Measurements from ENCODE around the gene TMEM266.
"Not testable (repeated sequence)": the region's sequence is repeated elsewhere in the genome, so short reads cannot be mapped to it uniquely, and the experiment has no call there.

Gene TMEM266

DNA sequence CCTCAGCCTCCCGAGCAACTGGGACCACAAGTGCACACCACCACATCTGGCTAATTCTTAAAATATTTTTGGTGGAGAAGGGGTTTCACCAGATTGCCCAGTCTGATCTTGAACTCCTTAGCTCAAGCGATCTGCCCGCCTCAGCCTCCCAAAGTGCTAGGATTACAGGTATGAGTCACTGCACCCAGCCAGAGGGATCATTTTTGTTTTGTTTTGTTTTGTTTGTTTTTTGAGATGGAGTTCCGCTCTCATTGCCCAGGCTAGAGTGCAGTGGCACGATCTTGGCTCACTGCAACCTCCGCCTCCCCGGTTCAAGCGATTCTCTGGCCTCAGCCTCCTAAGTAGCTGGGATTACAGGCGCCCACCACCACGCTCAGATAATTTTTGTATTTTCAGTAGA, 5.6 kb upstream of the TMEM266 start:
- H3K9me3 ChIP-seq (ENCODE audit: insufficient read depth, low read depth, low read length); H3K4me3 ChIP-seq (ENCODE audit: low read length): not testable (repeated sequence)
- H3K27me3 ChIP-seq (ENCODE audit: insufficient read depth, low read length), result peaks cover 15% of the 10 kb centered on the region

DNA sequence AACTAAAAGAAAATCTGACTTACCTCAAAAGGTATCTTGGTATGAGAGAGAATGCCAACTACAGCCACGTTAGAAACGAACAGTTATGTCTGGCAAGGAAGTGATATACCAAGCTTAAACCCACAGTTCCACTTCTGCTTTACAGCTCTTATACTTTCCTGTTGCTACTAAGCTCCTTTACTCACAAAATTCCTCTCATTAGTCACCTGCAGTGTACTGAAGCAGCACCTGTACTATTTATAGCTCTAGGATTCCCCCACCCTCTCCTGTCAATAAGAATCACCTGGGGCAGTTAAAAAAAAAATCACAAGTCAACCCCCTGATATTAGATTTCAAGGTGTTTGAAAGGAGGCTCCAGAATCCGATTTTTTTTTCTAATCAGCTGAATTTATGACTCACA, 2.9 kb upstream of the TMEM266 start:
- H3K27ac ChIP-seq (ENCODE audit: low read length), result no peak overlapping the region
- no peaks in the 10 kb centered on the region for H3K9me3 ChIP-seq (ENCODE audit: insufficient read depth, low read depth, low read length)
- peaks cover 14% of the 10 kb centered on the region; the same call in 1 of the 2 replicates for H3K4me1 ChIP-seq (ENCODE audit: insufficient read depth, low read length)
- H3K4me3 ChIP-seq (ENCODE audit: low read length), result 0 out of 2 replicates have a peak overlapping the region, but pooled peaks have one; percentile 12
- no peaks in the 10 kb centered on the region for H3K36me3 ChIP-seq (ENCODE audit: insufficient read depth, low read depth, low read length)
- H3K27me3 ChIP-seq (ENCODE audit: insufficient read depth, low read length), result peaks cover 34% of the 10 kb centered on the region
- no peak overlapping the region for H3K9ac ChIP-seq (ENCODE audit: low read depth, low read length)

More for the DNA sequence above, 5.6 kb upstream of the TMEM266 start:
- peaks cover 14% of the 10 kb centered on the region; the same call in 1 of the 2 replicates for H3K4me1 ChIP-seq (ENCODE audit: insufficient read depth, low read length)
- H3K27ac ChIP-seq (ENCODE audit: low read length); H3K36me3 ChIP-seq (ENCODE audit: insufficient read depth, low read depth, low read length); H3K9ac ChIP-seq (ENCODE audit: low read depth, low read length): not testable (repeated sequence)

DNA sequence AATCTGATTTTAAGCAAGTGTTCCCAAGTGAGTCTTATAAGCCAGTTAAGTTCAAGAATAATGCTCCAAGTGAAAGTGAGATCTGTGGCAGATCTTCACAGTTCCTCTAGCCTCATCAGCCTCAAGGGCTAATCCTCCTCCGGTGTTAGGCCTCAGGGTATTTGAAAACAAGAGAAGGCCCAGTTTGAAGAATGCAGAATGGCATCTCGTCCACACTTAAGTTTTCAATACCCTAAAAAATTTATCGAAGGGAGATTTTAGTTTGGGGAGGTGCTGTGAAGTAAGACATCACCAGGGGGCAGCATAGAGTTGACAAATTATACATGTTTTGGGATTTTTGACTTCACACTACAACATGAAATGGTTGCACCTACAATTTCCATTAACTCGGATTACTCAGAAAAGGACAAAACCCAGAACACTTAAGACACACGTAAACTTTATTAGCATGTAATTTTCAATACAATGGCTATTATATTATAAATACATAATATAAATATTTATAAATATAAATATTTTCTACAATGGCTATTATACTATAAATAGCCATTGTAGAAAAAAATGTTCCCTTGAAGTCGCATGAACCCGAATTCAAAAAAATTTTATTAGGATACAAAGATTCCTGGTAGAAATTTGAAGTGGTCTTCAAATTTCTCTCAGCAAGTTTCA, 2.3 kb upstream of the TMEM266 start:
- no peaks in the 10 kb centered on the region for H3K9me3 ChIP-seq (ENCODE audit: insufficient read depth, low read depth, low read length)
- H3K27me3 ChIP-seq (ENCODE audit: insufficient read depth, low read length), result peaks cover 35% of the 10 kb centered on the region
- peaks cover 14% of the 10 kb centered on the region; the same call in 1 of the 2 replicates for H3K4me1 ChIP-seq (ENCODE audit: insufficient read depth, low read length)
- no peak overlapping the region for H3K27ac ChIP-seq (ENCODE audit: low read length)
- H3K36me3 ChIP-seq (ENCODE audit: insufficient read depth, low read depth, low read length), result no peaks in the 10 kb centered on the region
- 0 out of 2 replicates have a peak overlapping the region, but pooled peaks have one; percentile 12 for H3K4me3 ChIP-seq (ENCODE audit: low read length)
- H3K9ac ChIP-seq (ENCODE audit: low read depth, low read length), result no peak overlapping the region

DNA sequence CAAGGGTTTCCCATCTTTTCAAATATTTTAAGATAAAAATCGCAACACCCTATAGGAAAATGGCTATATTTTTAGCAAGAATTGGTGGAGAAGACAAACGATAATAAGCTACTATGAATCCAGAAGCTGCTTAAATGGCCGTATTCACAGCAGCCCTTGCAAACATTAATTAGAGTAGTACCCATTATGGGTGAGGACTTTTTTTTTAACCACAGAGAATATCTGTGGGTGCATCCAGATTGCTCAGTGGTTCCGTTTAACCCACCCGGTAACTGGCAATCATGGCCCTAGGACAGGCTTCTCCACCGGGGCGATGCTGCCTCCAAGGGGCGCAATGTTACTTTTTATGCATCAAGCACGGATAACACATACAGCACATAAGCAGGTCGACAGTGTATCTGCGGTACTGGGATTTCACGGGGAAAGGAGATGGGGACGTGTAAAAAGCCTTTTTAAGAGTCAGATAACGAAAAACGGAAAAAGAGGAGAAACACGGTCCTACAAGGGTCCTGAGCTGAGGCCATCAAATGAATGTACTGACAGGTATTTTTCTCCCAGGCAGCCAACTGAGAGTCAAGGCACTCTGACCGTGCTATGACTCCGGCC, 968 bp upstream of the TMEM266 start:
- no peak overlapping the region for H3K27ac ChIP-seq (ENCODE audit: low read length)
- no peaks in the 10 kb centered on the region for H3K9me3 ChIP-seq (ENCODE audit: insufficient read depth, low read depth, low read length)
- peak overlapping the region; percentile 74 for H3K4me3 ChIP-seq (ENCODE audit: low read length)
- H3K4me1 ChIP-seq (ENCODE audit: insufficient read depth, low read length), result peaks cover 17% of the 10 kb centered on the region; the same call in 1 of the 2 replicates
- H3K36me3 ChIP-seq (ENCODE audit: insufficient read depth, low read depth, low read length), result no peaks in the 10 kb centered on the region
- peaks cover 35% of the 10 kb centered on the region for H3K27me3 ChIP-seq (ENCODE audit: insufficient read depth, low read length)
- no peak overlapping the region for H3K9ac ChIP-seq (ENCODE audit: low read depth, low read length)

DNA sequence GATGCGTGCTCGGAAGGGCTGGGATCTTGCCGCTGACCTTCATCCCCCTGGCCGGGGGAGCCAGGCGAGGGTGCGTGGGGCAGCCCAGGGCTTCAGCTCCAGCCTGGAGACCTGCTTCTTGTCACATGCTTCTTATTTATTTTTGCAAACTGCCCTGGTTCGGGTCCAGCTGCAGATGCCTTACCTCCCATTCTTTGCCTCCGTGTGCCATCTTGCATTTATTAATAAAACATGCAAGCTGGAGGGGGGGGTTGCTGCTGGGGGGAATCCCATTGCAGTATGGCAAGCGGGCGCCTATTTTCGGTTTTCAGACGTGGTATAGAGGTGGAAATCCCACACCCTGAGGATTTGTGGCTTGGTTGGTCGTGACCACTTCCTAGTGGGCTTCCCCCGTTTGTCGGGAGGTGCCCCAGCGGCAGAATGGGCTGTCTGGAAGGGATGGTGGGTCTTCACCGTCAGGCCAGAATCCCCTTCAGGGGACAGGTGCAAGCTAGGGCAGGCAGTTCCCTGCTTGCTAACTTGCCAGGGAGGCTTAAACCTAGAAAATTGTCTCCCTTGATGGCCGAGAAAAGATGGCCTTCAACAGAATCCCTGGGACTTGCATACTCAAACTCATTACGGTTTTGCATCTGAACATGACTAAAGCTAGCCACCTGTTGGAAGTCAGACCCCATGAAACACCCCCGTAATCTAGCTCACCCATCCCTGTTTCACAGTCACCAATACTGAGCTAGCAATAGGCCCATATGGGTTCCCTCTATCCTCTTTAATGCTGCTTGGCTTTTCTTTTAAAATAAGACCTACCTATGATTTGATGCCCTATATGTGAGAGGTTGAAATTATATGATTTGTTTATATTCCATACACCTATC, 569 bp downstream of the TMEM266 start:
- Histone ChIP-seq H3K27me3 (ENCODE audit: insufficient read depth, low read length) (peaks cover 35% of the 10 kb centered on the region), H3K4me1 (ENCODE audit: insufficient read depth, low read length) (peaks cover 33% of the 10 kb centered on the region; the same call in 1 of the 2 replicates), H3K27ac (ENCODE audit: low read length) (no peak overlapping the region)

DNA sequence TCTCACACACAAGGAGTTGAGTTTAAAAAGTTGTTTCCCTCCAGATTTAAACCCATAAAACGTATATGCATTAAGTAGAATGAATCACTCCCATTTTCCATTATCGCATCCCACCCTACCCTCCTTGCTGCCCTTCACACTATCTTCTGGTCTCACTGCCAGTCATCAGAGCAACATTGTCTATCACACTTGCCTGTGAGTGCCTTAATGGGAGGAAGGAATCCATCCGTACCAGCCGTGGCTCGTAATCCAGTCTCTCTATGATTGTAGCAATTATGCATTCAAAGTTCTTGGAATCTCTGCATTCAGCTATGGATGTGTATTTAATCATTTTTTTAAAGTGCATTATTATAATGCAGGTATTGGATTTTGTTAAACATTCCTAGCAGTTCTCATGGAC, 1.9 kb downstream of the TMEM266 start:
- Histone ChIP-seq H3K9me3 (ENCODE audit: insufficient read depth, low read depth, low read length) (no peaks in the 10 kb centered on the region), H3K4me3 (ENCODE audit: low read length) (no peak overlapping the region), H3K4me1 (ENCODE audit: insufficient read depth, low read length) (peaks cover 33% of the 10 kb centered on the region; the same call in 1 of the 2 replicates), H3K27ac (ENCODE audit: low read length) (no peak overlapping the region), H3K27me3 (ENCODE audit: insufficient read depth, low read length) (peaks cover 35% of the 10 kb centered on the region), H3K9ac (ENCODE audit: low read depth, low read length) (no peak overlapping the region), H3K36me3 (ENCODE audit: insufficient read depth, low read depth, low read length) (no peaks in the 10 kb centered on the region)

More for the DNA sequence above, 569 bp downstream of the TMEM266 start:
- Histone ChIP-seq H3K9ac (ENCODE audit: low read depth, low read length) (peak overlapping the region; percentile 69; the same call in 1 of the 2 replicates), H3K36me3 (ENCODE audit: insufficient read depth, low read depth, low read length) (no peaks in the 10 kb centered on the region), H3K9me3 (ENCODE audit: insufficient read depth, low read depth, low read length) (no peaks in the 10 kb centered on the region), H3K4me3 (ENCODE audit: low read length) (peak overlapping the region; percentile 74)

DNA sequence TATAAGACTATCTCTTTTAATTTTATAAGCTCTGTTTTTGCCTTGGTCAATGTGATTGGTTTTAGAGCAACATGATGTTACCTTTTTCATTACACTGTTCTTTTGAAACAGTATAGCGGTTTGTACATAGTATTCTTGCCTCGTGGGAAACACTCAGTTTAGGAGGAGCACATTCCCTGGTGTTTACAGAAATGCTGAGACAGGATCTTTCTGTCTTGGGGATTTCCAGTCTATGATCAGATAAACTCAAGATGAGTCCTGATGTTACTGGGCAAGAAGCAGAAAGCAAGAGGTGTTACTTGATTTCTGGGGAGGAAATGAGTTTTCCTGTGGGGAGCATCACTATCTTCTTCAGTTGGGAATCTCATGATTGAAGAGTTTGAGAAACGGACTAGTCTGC, 2.5 kb downstream of the TMEM266 start:
- H3K4me3 ChIP-seq (ENCODE audit: low read length), result no peak overlapping the region
- peaks cover 35% of the 10 kb centered on the region for H3K27me3 ChIP-seq (ENCODE audit: insufficient read depth, low read length)
- no peak overlapping the region for H3K27ac ChIP-seq (ENCODE audit: low read length)
- H3K36me3 ChIP-seq (ENCODE audit: insufficient read depth, low read depth, low read length), result no peaks in the 10 kb centered on the region
- peaks cover 27% of the 10 kb centered on the region; the same call in 1 of the 2 replicates for H3K4me1 ChIP-seq (ENCODE audit: insufficient read depth, low read length)
- H3K9ac ChIP-seq (ENCODE audit: low read depth, low read length), result no peak overlapping the region
- no peaks in the 10 kb centered on the region for H3K9me3 ChIP-seq (ENCODE audit: insufficient read depth, low read depth, low read length)

DNA sequence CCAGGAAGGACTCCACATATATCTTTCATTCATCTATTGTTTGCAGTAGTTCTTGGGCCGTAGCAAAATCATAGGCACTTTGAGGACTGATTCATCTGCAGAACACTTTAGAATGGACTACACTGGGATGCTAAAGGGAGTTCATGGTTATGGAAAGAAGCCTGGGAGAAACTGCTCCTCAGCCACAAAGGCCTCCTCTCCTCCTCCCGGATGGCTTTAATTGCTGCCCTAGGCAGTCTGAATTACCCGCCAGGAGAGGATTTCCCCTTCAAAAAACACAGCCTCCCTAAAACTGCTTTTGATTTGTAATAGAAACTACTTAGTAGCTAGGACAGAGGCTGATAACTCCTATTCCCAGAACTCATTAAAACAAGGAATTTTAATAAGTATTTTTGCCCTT, 4.6 kb downstream of the TMEM266 start:
- Histone ChIP-seq H3K36me3 (ENCODE audit: insufficient read depth, low read depth, low read length) (no peaks in the 10 kb centered on the region), H3K4me1 (ENCODE audit: insufficient read depth, low read length) (peaks cover 21% of the 10 kb centered on the region; the same call in 1 of the 2 replicates), H3K27me3 (ENCODE audit: insufficient read depth, low read length) (peaks cover 20% of the 10 kb centered on the region), H3K4me3 (ENCODE audit: low read length) (peak overlapping the region; percentile 28; the same call in 1 of the 2 replicates), H3K27ac (ENCODE audit: low read length) (no peak overlapping the region), H3K9ac (ENCODE audit: low read depth, low read length) (no peak overlapping the region), H3K9me3 (ENCODE audit: insufficient read depth, low read depth, low read length) (no peaks in the 10 kb centered on the region)

DNA sequence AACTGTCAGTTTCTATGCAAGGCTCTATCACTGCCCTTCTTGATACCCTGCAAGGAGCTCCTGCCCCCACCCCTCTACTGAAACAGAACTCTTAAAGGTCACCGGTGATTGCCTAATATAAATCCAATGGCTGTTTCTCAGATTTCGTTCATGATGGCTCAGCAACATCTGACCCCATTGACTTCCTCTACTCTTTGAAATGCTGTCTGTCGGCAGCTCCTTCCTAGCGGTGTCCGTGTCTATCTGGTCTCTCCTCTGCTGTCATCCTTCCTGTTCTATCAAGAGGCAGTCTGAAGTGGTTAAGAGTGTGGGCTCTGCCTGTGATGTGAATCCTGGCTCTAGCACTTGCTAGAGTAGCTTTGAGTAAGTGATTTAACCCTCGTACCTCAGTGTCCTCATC, 5.5 kb downstream of the TMEM266 start:
- Histone ChIP-seq H3K9ac (ENCODE audit: low read depth, low read length) (no peak overlapping the region), H3K9me3 (ENCODE audit: insufficient read depth, low read depth, low read length) (no peaks in the 10 kb centered on the region), H3K4me3 (ENCODE audit: low read length) (no peak overlapping the region), H3K27ac (ENCODE audit: low read length) (no peak overlapping the region), H3K27me3 (ENCODE audit: insufficient read depth, low read length) (peaks cover 18% of the 10 kb centered on the region), H3K36me3 (ENCODE audit: insufficient read depth, low read depth, low read length) (no peaks in the 10 kb centered on the region), H3K4me1 (ENCODE audit: insufficient read depth, low read length) (peaks cover 21% of the 10 kb centered on the region; the same call in 1 of the 2 replicates)

DNA sequence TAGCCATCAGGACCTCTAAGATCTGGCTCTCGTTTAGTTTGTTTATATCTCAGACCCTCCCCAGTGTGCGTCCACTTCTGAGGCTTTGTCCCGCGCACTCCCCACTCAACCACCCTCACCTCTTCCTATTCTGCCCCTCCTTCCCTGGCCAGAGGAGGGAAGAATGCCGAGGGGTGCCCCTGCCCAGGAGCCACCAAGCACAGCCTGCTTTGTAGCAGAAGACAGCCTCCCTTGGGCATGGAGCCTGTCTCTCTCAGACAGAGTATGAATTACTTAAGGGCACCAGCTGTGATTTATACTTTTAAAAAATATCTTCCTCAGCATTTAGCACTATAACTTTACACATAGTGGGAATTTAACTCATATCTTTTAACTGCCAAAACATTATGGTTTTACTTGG, 6.0 kb downstream of the TMEM266 start:
- peaks cover 12% of the 10 kb centered on the region for H3K27me3 ChIP-seq (ENCODE audit: insufficient read depth, low read length)
- H3K9me3 ChIP-seq (ENCODE audit: insufficient read depth, low read depth, low read length), result no peaks in the 10 kb centered on the region

DNA sequence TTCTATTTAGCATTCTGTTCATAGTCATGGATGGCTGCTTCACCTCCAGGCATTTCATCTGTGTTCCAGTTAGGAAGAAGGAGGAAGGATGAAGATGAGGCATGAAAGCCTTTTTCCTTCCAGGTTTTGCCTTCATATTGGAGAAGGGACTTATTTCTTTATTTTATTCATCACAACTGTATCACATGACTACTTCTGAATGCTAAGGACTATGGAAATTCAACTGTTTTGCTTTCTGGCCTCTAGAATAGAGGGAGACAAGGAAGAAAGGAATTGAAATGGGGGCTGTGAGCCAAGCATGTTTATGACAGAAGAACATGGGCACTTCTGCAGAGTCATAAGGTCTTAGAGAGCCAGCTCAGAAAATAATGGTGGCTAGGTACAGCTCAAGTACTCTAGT, 10.4 kb downstream of the TMEM266 start:
- no peak overlapping the region for H3K9ac ChIP-seq (ENCODE audit: low read depth, low read length)

More for the DNA sequence above, 6.0 kb downstream of the TMEM266 start:
- no peak overlapping the region for H3K9ac ChIP-seq (ENCODE audit: low read depth, low read length)
- peaks cover 21% of the 10 kb centered on the region; the same call in 1 of the 2 replicates for H3K4me1 ChIP-seq (ENCODE audit: insufficient read depth, low read length)
- no peak overlapping the region for H3K4me3 ChIP-seq (ENCODE audit: low read length)
- H3K27ac ChIP-seq (ENCODE audit: low read length), result no peak overlapping the region
- H3K36me3 ChIP-seq (ENCODE audit: insufficient read depth, low read depth, low read length), result no peaks in the 10 kb centered on the region

More for the DNA sequence above, 10.4 kb downstream of the TMEM266 start:
- H3K9me3 ChIP-seq (ENCODE audit: insufficient read depth, low read depth, low read length), result no peaks in the 10 kb centered on the region
- no peaks in the 10 kb centered on the region for H3K36me3 ChIP-seq (ENCODE audit: insufficient read depth, low read depth, low read length)
- no peaks in the 10 kb centered on the region for H3K27me3 ChIP-seq (ENCODE audit: insufficient read depth, low read length)
- H3K27ac ChIP-seq (ENCODE audit: low read length), result no peak overlapping the region
- H3K4me1 ChIP-seq (ENCODE audit: insufficient read depth, low read length), result peaks cover 4% of the 10 kb centered on the region; the same call in 1 of the 2 replicates
- no peak overlapping the region for H3K4me3 ChIP-seq (ENCODE audit: low read length)

All from iPS-20b (cell line).